MM.1S (cell line): ENCODE data around the gene EXOC4.

Source experiments
- CTCF ChIP-seq: fragments of 300-600 bp; sonication (generic); IDR thresholded peaks from 2 replicates; pipeline ENCODE4 v1.5.1; 2016; ENCODE audit warnings: antibody characterized with exemption, low read length, mixed read lengths
- EZH2 ChIP-seq: fragments of 300-600 bp; sonication (generic); optimal IDR thresholded peaks from 2 replicates; pipeline ENCODE3; 2017; ENCODE audit warnings: low read depth, mild to moderate bottlenecking, antibody characterized with exemption, low read length, mixed read lengths

- no peak for TF ChIP-seq CTCF
- TF ChIP-seq EZH2 = no peak
Observed at GRCh38 chr7:133352430-133352829, 99.6 kb downstream of the EXOC4 start.
